Suprapubic skin (tissue), 3 donors: ENCODE measurements around the gene APOBEC3H.

Experiments
- POLR2A ChIP-seq, 2 donors: fragments of 450-650 bp; IDR thresholded peaks; one replicate each; pipeline ENCODE4 v1.6.1; 2017; ENCODE audit warnings: antibody characterized with exemption in 2 of 2, mild to moderate bottlenecking in 2 of 2, moderate library complexity in 2 of 2
- TF ChIP-seq, protein P1 (sequence below), 2 donors: fragments of 200-600 bp in 1 of 2; fragments of 450-650 bp in 1 of 2; sonication (generic) in 1 of 2; IDR thresholded peaks; one replicate each; pipeline ENCODE4 v1.5.1; 2016 to 2019; ENCODE audit warnings: antibody characterized with exemption in 2 of 2, mild to moderate bottlenecking in 1 of 2, moderate library complexity in 1 of 2

DNA sequence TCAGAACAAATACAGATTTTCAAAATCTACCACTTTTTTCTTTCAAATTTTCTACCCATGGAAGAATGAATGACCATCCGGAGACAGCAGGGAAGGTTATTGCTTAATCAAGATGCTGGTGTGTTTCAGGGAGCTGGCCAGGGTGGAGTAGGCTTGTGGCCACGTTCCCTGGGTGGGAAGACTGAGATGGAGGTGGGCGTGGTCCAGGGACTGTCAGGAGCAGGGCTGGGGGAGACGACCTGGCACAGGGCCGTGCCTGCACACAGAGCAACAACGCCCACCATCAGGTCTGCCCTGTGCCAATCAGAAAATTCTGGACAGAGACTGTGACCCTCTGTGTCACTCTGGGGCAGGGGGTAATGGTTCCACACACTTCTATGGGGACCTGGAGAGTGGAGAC, 7.1 kb upstream of the APOBEC3H start:
- TF ChIP-seq, protein P1, sequence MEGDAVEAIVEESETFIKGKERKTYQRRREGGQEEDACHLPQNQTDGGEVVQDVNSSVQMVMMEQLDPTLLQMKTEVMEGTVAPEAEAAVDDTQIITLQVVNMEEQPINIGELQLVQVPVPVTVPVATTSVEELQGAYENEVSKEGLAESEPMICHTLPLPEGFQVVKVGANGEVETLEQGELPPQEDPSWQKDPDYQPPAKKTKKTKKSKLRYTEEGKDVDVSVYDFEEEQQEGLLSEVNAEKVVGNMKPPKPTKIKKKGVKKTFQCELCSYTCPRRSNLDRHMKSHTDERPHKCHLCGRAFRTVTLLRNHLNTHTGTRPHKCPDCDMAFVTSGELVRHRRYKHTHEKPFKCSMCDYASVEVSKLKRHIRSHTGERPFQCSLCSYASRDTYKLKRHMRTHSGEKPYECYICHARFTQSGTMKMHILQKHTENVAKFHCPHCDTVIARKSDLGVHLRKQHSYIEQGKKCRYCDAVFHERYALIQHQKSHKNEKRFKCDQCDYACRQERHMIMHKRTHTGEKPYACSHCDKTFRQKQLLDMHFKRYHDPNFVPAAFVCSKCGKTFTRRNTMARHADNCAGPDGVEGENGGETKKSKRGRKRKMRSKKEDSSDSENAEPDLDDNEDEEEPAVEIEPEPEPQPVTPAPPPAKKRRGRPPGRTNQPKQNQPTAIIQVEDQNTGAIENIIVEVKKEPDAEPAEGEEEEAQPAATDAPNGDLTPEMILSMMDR (IDR thresholded peaks at IDR 0.05), result no peak
- TF ChIP-seq POLR2A (IDR thresholded peaks at IDR 0.05), result no peak
